ENCODE results near the gene CPNE2.

- TF ChIP-seq CTCF (IDR thresholded peaks at IDR 0.05) (no peak), POLR2A (IDR thresholded peaks at IDR 0.05) (no peak)
These were observed 46.5 kb upstream of the CPNE2 start for GRCh38 chr16:57045694-57046381.

Measured in lower leg skin (tissue), 3 donors.